K562 (cell line): ENCODE data around the gene LMAN2. TPM values are rescaled to one million over a fixed set of nuclear protein-coding genes. Genes with fewer than 3 reads are reported as not detected.

ENCODE experiments used
- ATAC-seq: fragments of 200-7000 bp; cut with Tn5 transposase; 3 replicates; pipeline ENCODE4 v1.9.1; 2020; ENCODE audit warnings: moderate library complexity
- BruUV-seq: library from RNA; stranded (reverse); fragments of 400-500 nt; replicated peaks from 2 replicates; lab custom pipeline; 2021; lab: Mats Ljungman, UMichigan
- CTCF ChIA-PET: fragments of 300-600 bp; formaldehyde crosslinking; extraction: SDS; loops from one replicate; lab custom pipeline; 2021; ENCODE audit warnings: low intra/inter-chr PET ratio; lab: Yijun Ruan, JAX
- POLR2A ChIA-PET: fragments of 300-600, 350-650 bp; sonication (Branson Sonifier 250); formaldehyde crosslinking; extraction: SDS; loops from one replicate; lab custom pipeline; 2021; ENCODE audit warnings: antibody characterized with exemption, inconsistent platforms; lab: Yijun Ruan, JAX
- DNase-seq, 4 experiments: peaks; one replicate each; pipeline versions ENCODE4 v3.0.0 to v3.0.0-alpha.2; 2011 to 2018; ENCODE audit warnings: low spot score in 3 of 4, mixed read lengths in 3 of 4; ENCODE audit errors: extremely low read depth in 1 of 4
- FAIRE-seq: peaks from 2 replicates; lab custom pipeline; 2011; peaks lifted over from hg19 to GRCh38; lab: Jason Lieb, UNC
- H2AFZ ChIP-seq: 2 replicates; pipeline ENCODE4 v1.6.0; 2011; ENCODE audit warnings: low read depth, low read length, control low read depth, inconsistent platforms
- H3K27ac ChIP-seq: fragments of 200-600 bp; 3 replicates; pipeline ENCODE4 v1.8.0; 2011; ENCODE audit warnings: low read depth, mild to moderate bottlenecking, control low read depth, inconsistent platforms, low read length, moderate library complexity, mixed read lengths; ENCODE audit errors: extremely low read depth
- H3K27me3 ChIP-seq, 2 experiments: fragments of 300-600 bp in 1 of 2; 2 replicates in 1 of 2; 3 replicates in 1 of 2; pipeline versions ENCODE4 v1.6.0 to v1.8.0; 2011; ENCODE audit warnings: inconsistent platforms in 2 of 2, low read length in 2 of 2, mild to moderate bottlenecking in 1 of 2, mixed read lengths in 1 of 2, moderate library complexity in 1 of 2; ENCODE audit not compliant: control insufficient read depth in 2 of 2, insufficient read depth in 2 of 2
- H3K36me3 ChIP-seq: fragments of 300-600 bp; 3 replicates; pipeline ENCODE4 v1.8.0; 2011; ENCODE audit warnings: mild to moderate bottlenecking, low read length, inconsistent platforms; ENCODE audit not compliant: control insufficient read depth, insufficient read depth
- H3K4me1 ChIP-seq, 2 experiments: fragments of 200-600 bp in 1 of 2; replicated peaks in 1 of 2; 2 replicates in 1 of 2; 3 replicates in 1 of 2; pipeline versions ENCODE4 v1.5.1 to v1.8.0; 2011; ENCODE audit warnings: inconsistent platforms in 2 of 2, low read length in 2 of 2, mild to moderate bottlenecking in 1 of 2, mixed read lengths in 1 of 2, moderate library complexity in 1 of 2; ENCODE audit not compliant: control insufficient read depth in 2 of 2, insufficient read depth in 2 of 2
- H3K4me2 ChIP-seq: 2 replicates; pipeline ENCODE4 v1.6.1; 2011; ENCODE audit warnings: low read length, control low read depth, inconsistent platforms, mixed read lengths; ENCODE audit not compliant: insufficient read depth
- H3K4me3 ChIP-seq: fragments of 200-600 bp; sonication (generic), shearing (Covaris generic); 2 replicates; pipeline ENCODE4 v1.5.1; 2016; ENCODE audit warnings: control low read depth, inconsistent platforms
- H3K79me2 ChIP-seq: fragments of 200-600 bp; 3 replicates; pipeline ENCODE4 v1.8.0; 2011; ENCODE audit warnings: low read length, inconsistent platforms; ENCODE audit not compliant: control insufficient read depth, insufficient read depth
- H3K9ac ChIP-seq, 2 experiments: 2 replicates each; pipeline versions ENCODE4 v1.6.0 to v1.6.1; 2011; ENCODE audit warnings: low read depth in 2 of 2, low read length in 2 of 2, control low read depth in 1 of 2, inconsistent platforms in 1 of 2, mild to moderate bottlenecking in 1 of 2, mixed read lengths in 1 of 2; ENCODE audit not compliant: insufficient read depth in 1 of 2
- H3K9me1 ChIP-seq: one replicate; pipeline ENCODE4 v1.6.0; 2011; ENCODE audit warnings: inconsistent platforms, mild to moderate bottlenecking, low read length, moderate library complexity; ENCODE audit not compliant: control insufficient read depth, insufficient read depth
- H3K9me3 ChIP-seq: replicated peaks from 2 replicates; pipeline ENCODE4 v1.5.1; 2011; ENCODE audit warnings: low read depth, low read length, inconsistent platforms; ENCODE audit not compliant: control insufficient read depth, insufficient read depth
- H4K20me1 ChIP-seq: replicated peaks from 2 replicates; pipeline ENCODE4 v1.6.1; 2011; ENCODE audit warnings: low read length, inconsistent platforms, mixed read lengths; ENCODE audit not compliant: control insufficient read depth, insufficient read depth
- ATF6 ChIP-seq: sonication (generic); formaldehyde crosslinking; IDR thresholded peaks from 2 replicates; pipeline ENCODE4 v1.4.0; 2020; ENCODE audit warnings: mild to moderate bottlenecking, missing genetic modification reagents
- CHAMP1 ChIP-seq: fragments of 450-650 bp; IDR thresholded peaks from 2 replicates; pipeline ENCODE4 v1.6.1; 2016; ENCODE audit warnings: mild to moderate bottlenecking
- COPS2 ChIP-seq: fragments of 450-650 bp; conservative IDR thresholded peaks from 2 replicates; pipeline ENCODE4 v1.6.1; 2016; ENCODE audit warnings: mild to moderate bottlenecking, moderate library complexity
- CTBP1 ChIP-seq: fragments of 450-650 bp; IDR thresholded peaks from 2 replicates; pipeline ENCODE4 v1.6.1; 2016; ENCODE audit warnings: borderline replicate concordance
- E4F1 ChIP-seq: fragments of 250-450 bp; sonication (Bioruptor Pico); IDR thresholded peaks from 2 replicates; pipeline ENCODE4 v1.5.0; 2021; ENCODE audit warnings: mild to moderate bottlenecking, borderline replicate concordance
- HMG20A ChIP-seq: fragments of 450-650 bp; formaldehyde crosslinking; conservative IDR thresholded peaks from 2 replicates; pipeline ENCODE4 v1.4.0; 2020; ENCODE audit warnings: mild to moderate bottlenecking, mixed read lengths
- JUNB ChIP-seq: fragments of 450-650 bp; formaldehyde crosslinking; conservative IDR thresholded peaks from 2 replicates; pipeline ENCODE4 v1.4.0; 2020; ENCODE audit warnings: mild to moderate bottlenecking
- KLF10 ChIP-seq: fragments of 250-450 bp; sonication (Bioruptor Pico); IDR thresholded peaks from 2 replicates; pipeline ENCODE4 v1.6.1; 2021; ENCODE audit warnings: matching md5 sums
- NFE2 ChIP-seq: IDR thresholded peaks from 2 replicates; pipeline ENCODE4 v1.6.1; 2014; ENCODE audit warnings: antibody characterized with exemption, low read depth
- RBM39 ChIP-seq: fragments of 200-400 bp; formaldehyde crosslinking; optimal IDR thresholded peaks from 2 replicates; pipeline ENCODE3; 2018; ENCODE audit warnings: low read depth, low read length
- SIN3A ChIP-seq, 2 experiments: fragments of 150-350 bp in 1 of 2; IDR thresholded peaks; 2 replicates each; pipeline ENCODE4 v1.6.1; 2011 to 2016; ENCODE audit warnings: borderline replicate concordance in 2 of 2, low read depth in 2 of 2, low read length in 2 of 2, mild to moderate bottlenecking in 2 of 2, moderate library complexity in 2 of 2; ENCODE audit not compliant: control insufficient read depth in 1 of 2
- SOX6 ChIP-seq: fragments of 450-650 bp; IDR thresholded peaks from 2 replicates; pipeline ENCODE4 v1.6.1; 2014; ENCODE audit warnings: mild to moderate bottlenecking
- SRSF1 ChIP-seq: fragments of 200-400 bp; formaldehyde crosslinking; IDR thresholded peaks from 2 replicates; pipeline ENCODE4 v1.6.1; 2017; ENCODE audit warnings: mild to moderate bottlenecking, low read depth, low read length, moderate library complexity
- ZBTB33 ChIP-seq: sonication (generic); formaldehyde crosslinking; IDR thresholded peaks from 2 replicates; pipeline ENCODE4 v1.8.1; 2023; ENCODE audit warnings: mild to moderate bottlenecking, missing genetic modification reagents
- WGBS: fragments of 100-300 bp; shearing (Covaris generic); methylation state at CpG from one replicate; pipeline ENCODE4 v1.1.6; 2016; ENCODE audit warnings: low coverage, mixed read lengths; ENCODE audit not compliant: insufficient coverage; ENCODE audit errors: missing lambda C conversion rate; 5-methylcytosine and 5-hydroxymethylcytosine counted together
- in situ Hi-C: fragments of 300-500 bp; cut with MboI; formaldehyde crosslinking; loops from 4 replicates; pipeline ENCODE4 v1.15.0; 2018; ENCODE audit warnings: inconsistent platforms, mixed read lengths
- intact Hi-C: fragments of 100-400 bp; cut with micrococcal nuclease; formaldehyde crosslinking; loops from 2 replicates; pipeline ENCODE4 v1.14.2; 2022
- polyA plus RNA-seq, 8 experiments: library from polyadenylated mRNA; depleted of rRNA in 4 of 8; stranded (reverse) in 5 of 8; unstranded in 3 of 8; fragments of >200 nt; fragmentation: Nextera tagmentation in 2 of 8; fragmentation: Illumina TruSeq in 1 of 8; extraction: Ambion mirVana in 2 of 8; extraction: Trizol in 1 of 8; gene quantifications; 2 replicates each; pipeline versions ENCODE4 v1.2.1 to v1.2.3, GENCODE V29; 2011 to 2014; ENCODE audit warnings: inconsistent platforms in 1 of 8, missing spikeins in 1 of 8
- total RNA-seq, 7 experiments: library from RNA; depleted of rRNA in 6 of 7; stranded (reverse); fragments of >200 nt in 6 of 7; fragmentation: Illumina TruSeq in 2 of 7; extraction: Trizol in 2 of 7; gene quantifications; 2 replicates each; pipeline versions ENCODE4 v1.2.1 to v1.2.3, GENCODE V29; 2011 to 2021; ENCODE audit warnings: low replicate concordance in 1 of 7

Gene LMAN2
- total and polyA plus RNA-seq, 9 of the 15 experiments (the other 6 are each of a cell fraction or from before 2014, with no cell fraction given), result 2.7 to 254 (median 136) TPM

GRCh38 chr5:177392765-177393164 is 41.3 kb upstream of the LMAN2 start:
- Histone ChIP-seq H2AFZ (no peak overlapping the region), H3K4me2 (no peak overlapping the region), H3K9me3 (no peaks in the 10 kb centered on the region), H3K9ac (peak overlapping the region in 1 of 2 experiments; percentile 58; a peak in 1 of 4 replicates), H3K4me3 (no peak overlapping the region), H3K27ac (no peak overlapping the region), H4K20me1 (no peaks in the 10 kb centered on the region), H3K79me2 (no peaks in the 10 kb centered on the region), H3K4me1 (peaks cover 6 to 7% of the 10 kb centered on the region in 2 experiments; a peak in 3 of 5 replicates), H3K27me3 (peaks cover 2 to 19% of the 10 kb centered on the region in 2 experiments; a peak in 3 of 5 replicates), H3K9me1 (no peaks in the 10 kb centered on the region), H3K36me3 (no peaks in the 10 kb centered on the region)
- POLR2A ChIA-PET, result interaction anchor here (0.6 to 2.5 kb wide), 6 partner anchors 8 to 45 kb away, joined by 3 to 9 read pairs (median 4); partner anchors contain the start of genes GRK6 and PFN3
- ATAC-seq (no peak), DNase-seq (no peak), FAIRE-seq (no peak)
- WGBS, result 14% methylated on average over 5 of the region's 5 CpGs
- BruUV-seq, result no TSS peak
- in situ Hi-C loops (loop anchor here (5.0 to 10.0 kb wide), 2 partner anchors 55 to 672 kb away; partner anchors contain the start of gene PRR7), intact Hi-C loops (no loop called here)
- CTCF ChIA-PET, result no interaction called here
- TF ChIP-seq CHAMP1 (no peak), ZBTB33 (CRISPR knock-in tag) (no peak), CTBP1 (no peak), JUNB (CRISPR knock-in tag) (no peak), NFE2 (no peak), SRSF1 (no peak), SOX6 (no peak), ATF6 (CRISPR knock-in tag) (no peak), RBM39 (no peak), HMG20A (no peak), E4F1 (CRISPR knock-in tag) (no peak), KLF10 (no peak), COPS2 (no peak), SIN3A (IDR thresholded peaks at IDR 0.05; ENCODE audit: borderline replicate concordance in 2 of 2, control insufficient read depth in 1 of 2, low read depth in 2 of 2, low read length in 2 of 2) (no peak)
